ENCODE data around the gene CLEC2A.
A peak's percentile ranks its signal among the peaks of the same experiment; 100 is the strongest.

The CLEC2A gene

GRCh38 chr12:9935026-9935425 is 2.9 kb upstream of the CLEC2A start:
- DNase-seq (ENCODE audit: extremely low read depth, low read depth), result no peak
- no peak for TF ChIP-seq CTCF (IDR thresholded peaks at IDR 0.05; ENCODE audit: low read depth, low read length)

DNA sequence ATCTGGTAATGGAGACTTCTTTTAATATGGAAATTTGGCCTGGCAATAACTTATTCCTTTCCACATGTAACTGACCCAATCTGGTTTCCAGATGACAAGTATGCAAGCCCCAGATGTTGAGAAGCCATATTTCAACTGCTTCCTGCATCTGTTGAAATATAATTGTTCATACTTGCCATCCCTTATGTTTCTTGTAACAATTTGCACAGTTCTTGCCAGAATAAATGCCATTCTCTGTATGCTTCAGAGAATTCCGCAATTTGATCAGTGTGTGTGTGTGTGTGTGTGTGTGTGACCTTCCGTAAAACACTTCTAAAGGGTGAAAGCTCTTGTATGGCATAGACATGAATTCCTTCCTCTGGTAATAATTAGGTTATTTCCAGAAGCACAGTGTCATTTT is 1.8 kb upstream of the CLEC2A start:
- TF ChIP-seq CTCF (IDR thresholded peaks at IDR 0.05; ENCODE audit: low read depth, low read length), result no peak

GRCh38 chr12:9931245-9931644 is 925 bp downstream of the CLEC2A start:
- DNase-seq (ENCODE audit: extremely low read depth, low read depth), result no peak
- TF ChIP-seq CTCF (IDR thresholded peaks at IDR 0.05; ENCODE audit: low read depth, low read length), result no peak

More for the DNA sequence above, 1.8 kb upstream of the CLEC2A start:
- no peak for DNase-seq (ENCODE audit: extremely low read depth, low read depth)

- no peak for DNase-seq (ENCODE audit: extremely low read depth, low read depth)
- no peak for TF ChIP-seq CTCF (IDR thresholded peaks at IDR 0.05; ENCODE audit: low read depth, low read length)
Observed at GRCh38 chr12:9928607-9929006, 3.6 kb downstream of the CLEC2A start.

DNA sequence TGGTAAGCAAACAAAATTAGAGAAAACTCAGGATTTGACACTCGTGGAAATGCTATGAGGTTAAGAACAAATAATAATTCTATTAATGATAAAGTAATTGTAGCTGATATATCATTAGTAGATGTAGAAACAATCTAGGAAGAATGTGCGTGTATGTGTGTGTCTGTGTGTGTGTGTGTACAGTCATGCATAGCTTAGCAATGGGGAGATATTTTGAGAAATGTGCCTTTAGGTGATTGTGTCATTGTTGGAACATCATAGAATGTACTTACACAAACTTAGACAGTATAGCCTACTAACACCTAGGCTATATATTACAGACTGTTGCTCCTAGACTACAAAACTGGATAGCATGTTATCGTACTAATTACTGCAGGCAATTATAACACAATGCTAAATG is 5.3 kb downstream of the CLEC2A start:
- no peak for DNase-seq (ENCODE audit: extremely low read depth, low read depth)
- TF ChIP-seq CTCF (IDR thresholded peaks at IDR 0.05; ENCODE audit: low read depth, low read length), result no peak

DNA sequence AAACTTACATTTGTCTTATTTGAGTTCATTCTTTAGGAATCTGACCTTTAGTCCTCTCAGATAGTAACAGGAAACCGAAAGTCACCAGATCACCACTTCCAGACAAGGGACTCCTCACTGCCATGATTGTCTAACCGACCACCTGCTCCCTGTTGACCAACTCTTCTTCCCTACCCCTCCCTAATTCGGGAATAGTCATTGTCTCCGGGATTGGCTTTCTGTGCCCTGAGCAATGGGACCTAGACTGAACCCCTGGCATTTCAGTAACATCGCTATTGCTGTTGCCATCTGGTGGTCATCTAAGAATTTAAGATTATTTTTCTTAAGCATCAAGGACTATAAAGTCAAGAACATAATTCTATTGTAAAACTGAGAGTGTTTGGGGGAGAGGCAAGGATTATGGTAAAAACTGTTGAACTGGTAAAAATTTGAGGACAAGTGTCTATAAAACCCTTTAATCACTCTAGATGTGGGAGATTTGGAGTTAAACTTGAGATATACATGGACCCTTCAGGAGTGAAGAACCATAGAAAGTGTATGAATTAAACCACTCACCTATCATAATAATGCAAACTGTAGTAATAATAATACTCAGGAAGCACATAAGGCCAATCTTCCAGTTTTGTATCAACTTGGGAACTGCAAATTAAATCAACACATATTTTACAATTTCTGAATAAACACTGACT is 6.3 kb downstream of the CLEC2A start:
- DNase-seq (ENCODE audit: extremely low read depth, low read depth), result no peak

GRCh38 chr12:9922429-9922828 is 9.7 kb downstream of the CLEC2A start:
- no peak for TF ChIP-seq CTCF (IDR thresholded peaks at IDR 0.05; ENCODE audit: low read depth, low read length)

More for the DNA sequence above, 6.3 kb downstream of the CLEC2A start:
- peak; percentile 51 for TF ChIP-seq CTCF (IDR thresholded peaks at IDR 0.05; ENCODE audit: low read depth, low read length)

More at GRCh38 chr12:9922429-9922828, 9.7 kb downstream of the CLEC2A start:
- no peak for DNase-seq (ENCODE audit: extremely low read depth, low read depth)

Data from AG09319 (cell line).